WERI-Rb-1 (cell line): ENCODE measurements around the gene GINM1.

Experiments used
- DNase-seq: peaks from one replicate; pipeline ENCODE4 v3.0.0-alpha.2; 2020
- H3K27ac ChIP-seq: fragments of 250-450 bp; sonication (Bioruptor Pico); 2 replicates; pipeline ENCODE4 v1.5.1; 2020; ENCODE audit warnings: mild to moderate bottlenecking, moderate library complexity
- H3K27me3 ChIP-seq: fragments of 250-450 bp; sonication (Bioruptor Pico); 2 replicates; pipeline ENCODE4 v1.5.1; 2021; ENCODE audit warnings: mild to moderate bottlenecking, low read depth, moderate library complexity; ENCODE audit not compliant: insufficient read depth, severe bottlenecking
- H3K36me3 ChIP-seq: fragments of 250-450 bp; sonication (Bioruptor Pico); 2 replicates; pipeline ENCODE4 v1.5.1; 2020; ENCODE audit warnings: mild to moderate bottlenecking, moderate library complexity
- H3K4me3 ChIP-seq: 2 replicates; pipeline ENCODE4 v1.5.1; 2011; ENCODE audit warnings: low read depth, mild to moderate bottlenecking, control low read depth, low read length
- H3K9me3 ChIP-seq: fragments of 250-450 bp; sonication (Bioruptor Pico); 2 replicates; pipeline ENCODE4 v1.5.1; 2021; ENCODE audit warnings: mild to moderate bottlenecking, moderate library complexity; ENCODE audit not compliant: severe bottlenecking
- TF ChIP-seq, protein P1 (sequence below): IDR thresholded peaks from 2 replicates; pipeline ENCODE4 v1.5.1; 2011; ENCODE audit warnings: low read depth, mild to moderate bottlenecking, control low read depth, inconsistent platforms, low read length

GINM1 gene

GRCh38 chr6:149628875-149629510 lies 62.8 kb downstream of the GINM1 start:
- Histone ChIP-seq H3K36me3 (peaks cover 13% of the 10 kb centered on the region), H3K4me3 (no peak overlapping the region), H3K27ac (no peak overlapping the region), H3K9me3 (no peaks in the 10 kb centered on the region), H3K27me3 (no peaks in the 10 kb centered on the region)
- DNase-seq: no peak
- TF ChIP-seq, protein P1, sequence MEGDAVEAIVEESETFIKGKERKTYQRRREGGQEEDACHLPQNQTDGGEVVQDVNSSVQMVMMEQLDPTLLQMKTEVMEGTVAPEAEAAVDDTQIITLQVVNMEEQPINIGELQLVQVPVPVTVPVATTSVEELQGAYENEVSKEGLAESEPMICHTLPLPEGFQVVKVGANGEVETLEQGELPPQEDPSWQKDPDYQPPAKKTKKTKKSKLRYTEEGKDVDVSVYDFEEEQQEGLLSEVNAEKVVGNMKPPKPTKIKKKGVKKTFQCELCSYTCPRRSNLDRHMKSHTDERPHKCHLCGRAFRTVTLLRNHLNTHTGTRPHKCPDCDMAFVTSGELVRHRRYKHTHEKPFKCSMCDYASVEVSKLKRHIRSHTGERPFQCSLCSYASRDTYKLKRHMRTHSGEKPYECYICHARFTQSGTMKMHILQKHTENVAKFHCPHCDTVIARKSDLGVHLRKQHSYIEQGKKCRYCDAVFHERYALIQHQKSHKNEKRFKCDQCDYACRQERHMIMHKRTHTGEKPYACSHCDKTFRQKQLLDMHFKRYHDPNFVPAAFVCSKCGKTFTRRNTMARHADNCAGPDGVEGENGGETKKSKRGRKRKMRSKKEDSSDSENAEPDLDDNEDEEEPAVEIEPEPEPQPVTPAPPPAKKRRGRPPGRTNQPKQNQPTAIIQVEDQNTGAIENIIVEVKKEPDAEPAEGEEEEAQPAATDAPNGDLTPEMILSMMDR: no peak

- Histone ChIP-seq H3K36me3 (peaks cover 27% of the 10 kb centered on the region), H3K27me3 (no peaks in the 10 kb centered on the region), H3K4me3 (no peak overlapping the region), H3K27ac (no peak overlapping the region), H3K9me3 (no peaks in the 10 kb centered on the region)
- DNase-seq: no peak
- TF ChIP-seq, protein P1: no peak
These were observed 68.1 kb downstream of the GINM1 start for GRCh38 chr6:149634315-149634714.

DNA sequence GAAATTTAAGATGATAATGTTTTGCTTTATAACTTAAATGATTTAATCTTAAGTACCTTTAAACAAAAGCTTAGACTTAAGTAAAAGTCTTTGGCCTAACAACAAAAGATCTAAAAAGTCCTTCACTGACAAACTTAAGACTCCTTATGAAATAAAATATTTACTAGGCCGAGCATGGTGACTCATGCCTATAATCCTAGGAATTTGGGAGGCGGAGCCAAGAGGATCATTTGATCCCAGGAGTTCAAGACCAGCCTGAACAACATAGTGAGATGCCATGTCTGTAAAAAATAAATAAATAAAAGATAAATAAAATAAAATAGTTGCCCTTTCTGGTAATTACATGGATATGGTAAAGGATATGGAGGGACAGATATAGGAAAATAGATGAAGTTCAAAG lies 69.9 kb downstream of the GINM1 start:
- Histone ChIP-seq H3K36me3 (peaks cover 23% of the 10 kb centered on the region), H3K4me3 (no peak overlapping the region), H3K27ac (no peak overlapping the region), H3K9me3 (no peaks in the 10 kb centered on the region), H3K27me3 (no peaks in the 10 kb centered on the region)
- TF ChIP-seq, protein P1: no peak
- no peak for DNase-seq
